RWPE2 (cell line): Measurements from ENCODE around the gene KRT25.
"Not testable (repeated sequence)": the region's sequence is repeated elsewhere in the genome, so short reads cannot be mapped to it uniquely, and the experiment has no call there.

Experiments
- ATAC-seq: fragments of 200-7000 bp; cut with Tn5 transposase; 3 replicates; pipeline ENCODE4 v1.9.1; 2021; ENCODE audit warnings: low read depth
- DNase-seq: peaks from one replicate; pipeline ENCODE4 v3.0.0-alpha.2; 2020; ENCODE audit warnings: low spot score
- H3K27ac ChIP-seq: fragments of 450-650 bp; 2 replicates; pipeline ENCODE4 v1.5.1; 2017; ENCODE audit warnings: mild to moderate bottlenecking; ENCODE audit not compliant: poor library complexity, severe bottlenecking
- H3K27me3 ChIP-seq: fragments of 250-450 bp; sonication (Bioruptor Pico); 2 replicates; pipeline ENCODE4 v1.5.1; 2021; ENCODE audit warnings: mild to moderate bottlenecking, moderate library complexity; ENCODE audit not compliant: insufficient read depth, poor library complexity, severe bottlenecking
- H3K36me3 ChIP-seq: fragments of 250-450 bp; sonication (Bioruptor Pico); 2 replicates; pipeline ENCODE4 v1.5.1; 2020; ENCODE audit warnings: low read depth, mild to moderate bottlenecking, moderate library complexity
- H3K4me1 ChIP-seq: fragments of 250-450 bp; sonication (Bioruptor Pico); 2 replicates; pipeline ENCODE4 v1.5.1; 2021; ENCODE audit warnings: mild to moderate bottlenecking, moderate library complexity; ENCODE audit not compliant: insufficient read depth, poor library complexity, severe bottlenecking
- H3K4me3 ChIP-seq: fragments of 250-450 bp; sonication (Bioruptor Pico); 2 replicates; pipeline ENCODE4 v1.5.1; 2021; ENCODE audit warnings: mild to moderate bottlenecking, moderate library complexity; ENCODE audit not compliant: severe bottlenecking
- H3K9me3 ChIP-seq: fragments of 250-450 bp; sonication (Bioruptor Pico); 2 replicates; pipeline ENCODE4 v1.5.1; 2021; ENCODE audit warnings: mild to moderate bottlenecking, moderate library complexity; ENCODE audit not compliant: severe bottlenecking
- TF ChIP-seq, protein P1 (sequence below): fragments of 450-650 bp; IDR thresholded peaks from one replicate; pipeline ENCODE4 v1.5.1; 2017; ENCODE audit warnings: mild to moderate bottlenecking, moderate library complexity; ENCODE audit not compliant: poor library complexity, severe bottlenecking

The KRT25 gene

DNA sequence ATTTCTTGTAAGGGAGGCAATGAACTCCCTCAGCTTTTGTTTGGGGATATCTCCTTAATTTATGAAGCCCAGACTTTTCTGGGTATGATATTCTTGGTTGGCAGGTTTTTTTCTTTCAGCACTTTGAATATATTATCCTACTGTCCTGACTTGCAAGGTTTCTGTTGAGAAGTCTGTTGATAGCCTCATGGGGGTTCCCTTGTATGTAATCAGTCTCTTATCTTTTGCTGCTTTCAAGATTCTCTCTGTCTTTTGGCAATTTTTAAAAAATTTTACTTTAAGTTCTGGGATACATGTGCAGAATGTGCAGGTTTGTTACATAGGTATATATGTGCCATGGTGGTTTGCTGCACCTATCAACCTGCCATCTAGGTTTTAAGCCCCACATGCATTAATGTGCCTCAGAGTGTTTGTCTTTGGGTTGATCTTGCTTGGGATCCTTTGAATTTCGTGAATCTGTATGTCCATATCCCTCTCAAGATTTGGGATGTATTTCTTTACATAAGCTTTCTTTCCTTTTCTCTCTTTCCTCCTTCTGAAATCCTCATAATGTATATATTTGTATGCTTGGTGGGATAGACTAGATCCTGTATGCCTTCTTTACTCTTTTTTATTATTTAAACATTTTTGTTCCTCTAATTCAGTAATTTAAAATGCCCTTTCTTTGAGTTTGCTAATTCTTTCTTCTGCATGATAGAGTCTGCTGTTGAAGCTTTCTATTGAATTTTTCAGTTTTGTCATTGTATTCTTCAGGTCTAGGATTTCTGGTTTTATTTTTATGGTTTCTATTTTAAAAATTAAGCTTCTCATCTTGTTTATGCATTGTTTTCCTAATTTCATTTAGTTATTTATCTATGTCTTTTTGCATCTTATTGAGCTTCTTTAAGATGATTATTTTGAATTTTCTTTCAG lies 5.2 kb upstream of the KRT25 start:
- ATAC-seq (no peak), DNase-seq (no peak)
- Histone ChIP-seq H3K9me3 (peaks cover 18% of the 10 kb centered on the region), H3K4me1 (no peaks in the 10 kb centered on the region), H3K27me3 (no peaks in the 10 kb centered on the region), H3K36me3 (no peaks in the 10 kb centered on the region), H3K4me3 (no peak overlapping the region), H3K27ac (no peak overlapping the region)
- TF ChIP-seq, protein P1, sequence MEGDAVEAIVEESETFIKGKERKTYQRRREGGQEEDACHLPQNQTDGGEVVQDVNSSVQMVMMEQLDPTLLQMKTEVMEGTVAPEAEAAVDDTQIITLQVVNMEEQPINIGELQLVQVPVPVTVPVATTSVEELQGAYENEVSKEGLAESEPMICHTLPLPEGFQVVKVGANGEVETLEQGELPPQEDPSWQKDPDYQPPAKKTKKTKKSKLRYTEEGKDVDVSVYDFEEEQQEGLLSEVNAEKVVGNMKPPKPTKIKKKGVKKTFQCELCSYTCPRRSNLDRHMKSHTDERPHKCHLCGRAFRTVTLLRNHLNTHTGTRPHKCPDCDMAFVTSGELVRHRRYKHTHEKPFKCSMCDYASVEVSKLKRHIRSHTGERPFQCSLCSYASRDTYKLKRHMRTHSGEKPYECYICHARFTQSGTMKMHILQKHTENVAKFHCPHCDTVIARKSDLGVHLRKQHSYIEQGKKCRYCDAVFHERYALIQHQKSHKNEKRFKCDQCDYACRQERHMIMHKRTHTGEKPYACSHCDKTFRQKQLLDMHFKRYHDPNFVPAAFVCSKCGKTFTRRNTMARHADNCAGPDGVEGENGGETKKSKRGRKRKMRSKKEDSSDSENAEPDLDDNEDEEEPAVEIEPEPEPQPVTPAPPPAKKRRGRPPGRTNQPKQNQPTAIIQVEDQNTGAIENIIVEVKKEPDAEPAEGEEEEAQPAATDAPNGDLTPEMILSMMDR, result no peak

DNA sequence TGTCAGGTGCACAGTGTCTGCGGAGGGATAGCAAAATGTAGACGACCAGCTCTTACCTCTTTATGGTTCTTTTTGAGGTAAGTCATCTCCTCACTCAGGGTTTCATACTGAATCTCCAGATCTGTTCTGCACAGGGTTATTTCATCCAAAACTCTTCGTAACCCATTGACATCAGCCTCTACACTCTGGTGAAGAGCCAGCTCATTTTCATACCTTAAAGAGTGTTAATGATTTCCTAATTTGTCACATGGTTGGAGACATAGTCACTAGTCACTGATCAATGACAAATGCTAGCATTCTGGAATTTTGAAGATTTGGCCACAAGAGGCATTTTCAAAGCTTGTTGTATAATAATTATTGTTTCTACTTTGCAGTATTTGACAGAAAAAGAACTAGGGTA lies 1.3 kb downstream of the KRT25 start:
- TF ChIP-seq, protein P1, result no peak
- H3K36me3 ChIP-seq, result no peaks in the 10 kb centered on the region
- DNase-seq (no peak), ATAC-seq (no peak)
- peaks cover 3% of the 10 kb centered on the region for H3K27me3 ChIP-seq
- no peaks in the 10 kb centered on the region for H3K4me1 ChIP-seq
- no peak overlapping the region for H3K4me3 ChIP-seq
- H3K9me3 ChIP-seq, result no peaks in the 10 kb centered on the region
- no peak overlapping the region for H3K27ac ChIP-seq

DNA sequence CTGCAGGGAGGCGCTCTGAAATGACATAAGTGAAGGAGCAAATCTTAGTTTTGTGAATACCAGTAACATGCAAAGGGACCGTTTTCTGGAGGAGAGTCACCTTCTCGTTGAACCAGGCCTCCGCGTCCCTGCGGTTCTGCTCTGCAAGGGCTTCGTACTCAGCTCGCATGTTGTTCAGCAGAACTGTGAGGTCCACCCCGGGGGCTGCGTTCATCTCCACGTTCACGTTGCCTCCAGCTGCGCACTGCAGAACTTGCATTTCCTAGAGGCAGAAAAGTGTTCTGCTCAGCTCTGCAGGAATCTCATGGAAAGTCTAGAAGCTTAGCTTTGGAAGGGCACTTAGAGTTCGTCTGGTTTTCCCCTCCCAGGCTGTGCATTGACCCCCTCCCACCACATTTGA lies 4.1 kb downstream of the KRT25 start:
- H3K4me3 ChIP-seq, result no peak overlapping the region
- no peaks in the 10 kb centered on the region for H3K4me1 ChIP-seq
- DNase-seq (no peak), ATAC-seq (no peak)
- H3K27ac ChIP-seq, result no peak overlapping the region
- peaks cover 3% of the 10 kb centered on the region for H3K9me3 ChIP-seq
- H3K27me3 ChIP-seq, result peaks cover 10% of the 10 kb centered on the region
- TF ChIP-seq, protein P1, result no peak
- H3K36me3 ChIP-seq, result no peaks in the 10 kb centered on the region

DNA sequence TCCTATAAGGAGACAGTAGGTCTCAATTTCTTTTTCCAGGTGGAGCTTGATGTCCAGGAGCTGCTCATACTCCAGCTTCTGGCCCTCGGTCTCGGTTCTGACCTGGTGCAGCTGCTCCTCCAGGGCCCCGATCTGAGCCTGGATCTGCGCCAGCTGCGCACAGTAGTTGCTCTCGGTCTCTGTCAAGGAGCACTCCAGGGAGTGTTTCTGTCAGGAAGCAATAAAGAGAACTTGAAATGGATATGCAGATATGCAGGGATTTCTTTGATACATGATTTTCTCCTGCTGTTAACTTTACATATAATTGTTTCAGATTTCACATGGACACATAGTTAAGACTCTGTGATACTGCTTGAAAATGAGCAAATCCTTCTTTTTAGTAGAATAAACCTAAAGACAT lies 4.7 kb downstream of the KRT25 start:
- Histone ChIP-seq H3K27me3 (peaks cover 10% of the 10 kb centered on the region), H3K9me3 (peaks cover 3% of the 10 kb centered on the region), H3K4me3 (no peak overlapping the region), H3K27ac (no peak overlapping the region), H3K36me3 (no peaks in the 10 kb centered on the region), H3K4me1 (no peaks in the 10 kb centered on the region)
- ATAC-seq (no peak), DNase-seq (no peak)
- TF ChIP-seq, protein P1, result no peak

DNA sequence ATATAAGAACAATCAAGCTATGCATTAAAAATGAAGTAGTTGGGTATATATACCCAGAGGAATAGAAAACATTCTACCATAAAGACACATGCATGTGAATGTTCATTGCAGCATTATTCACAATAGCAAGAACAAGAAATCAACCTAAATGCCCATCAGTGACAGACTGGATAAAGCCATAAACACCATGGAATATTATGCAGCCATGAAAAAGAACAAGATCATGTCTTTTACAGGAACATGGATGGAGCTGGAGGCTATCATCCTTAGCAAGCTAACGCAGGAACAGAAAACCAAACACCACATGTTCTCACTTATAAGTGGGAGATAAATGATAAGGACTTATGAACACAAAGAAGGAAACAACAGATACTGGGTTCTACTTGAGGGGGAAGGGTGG lies 6.5 kb downstream of the KRT25 start:
- H3K4me3 ChIP-seq, H3K36me3 ChIP-seq, ATAC-seq, H3K27ac ChIP-seq, H3K9me3 ChIP-seq, H3K4me1 ChIP-seq, DNase-seq, H3K27me3 ChIP-seq: not testable (repeated sequence)
